Stimulated activated CD4-positive, alpha-beta T cell treated with anti-CD3 and anti-CD28 coated beads, Interleukin-1b, Interleukin-23, amount 100 ng/mL, for 48 hours (primary cell): ENCODE results near the gene SPAM1.
"Not testable (repeated sequence)": the region's sequence is repeated elsewhere in the genome, so short reads cannot be mapped to it uniquely, and the experiment has no call there.

Experiments
- DNase-seq: peaks from one replicate; pipeline ENCODE4 v3.0.0-alpha.2; 2020

The SPAM1 gene

DNA sequence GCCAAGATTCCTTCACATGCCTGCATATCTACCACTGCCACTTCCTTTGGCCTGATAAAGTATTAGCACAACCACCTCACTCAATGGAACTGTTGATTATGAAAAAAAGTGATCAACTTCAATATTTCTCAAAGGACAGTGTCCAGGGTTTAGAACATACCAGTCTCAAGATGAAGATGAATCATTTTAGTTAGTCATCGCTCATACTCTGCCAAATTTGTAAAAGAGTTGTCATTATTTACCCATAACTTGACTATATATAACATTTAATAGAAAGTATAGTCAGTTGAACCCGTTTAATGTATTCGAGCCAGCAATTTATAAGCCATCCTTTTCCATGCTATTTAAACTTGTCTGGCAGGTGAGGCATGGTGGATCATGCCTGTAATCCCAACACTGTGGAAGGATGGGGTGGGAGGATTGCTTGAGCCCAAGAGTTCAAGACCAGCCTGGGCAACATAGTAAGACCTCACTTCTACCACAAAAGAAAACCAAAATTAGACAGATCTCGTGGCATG is 33.2 kb downstream of the SPAM1 start:
- DNase-seq = no peak

DNA sequence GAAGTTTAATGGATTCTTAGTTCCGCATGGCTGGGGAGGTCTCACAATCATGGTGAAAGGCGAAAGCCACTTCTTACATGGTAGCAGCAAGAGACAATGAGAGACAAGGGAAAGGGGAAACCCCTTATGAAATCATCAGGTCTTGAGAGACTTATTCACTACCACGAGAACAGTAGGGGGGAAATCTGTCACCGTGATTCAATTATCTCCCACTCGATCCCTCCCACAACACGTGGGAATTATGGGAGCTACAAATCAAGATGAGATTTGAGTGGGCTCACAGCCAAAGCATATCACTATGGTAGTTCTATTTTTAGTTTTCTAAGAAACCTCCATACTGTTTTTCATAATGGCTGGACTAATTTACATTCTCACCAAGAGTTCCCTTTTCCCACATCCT is 36.7 kb downstream of the SPAM1 start:
- peak; percentile 17 for DNase-seq

DNA sequence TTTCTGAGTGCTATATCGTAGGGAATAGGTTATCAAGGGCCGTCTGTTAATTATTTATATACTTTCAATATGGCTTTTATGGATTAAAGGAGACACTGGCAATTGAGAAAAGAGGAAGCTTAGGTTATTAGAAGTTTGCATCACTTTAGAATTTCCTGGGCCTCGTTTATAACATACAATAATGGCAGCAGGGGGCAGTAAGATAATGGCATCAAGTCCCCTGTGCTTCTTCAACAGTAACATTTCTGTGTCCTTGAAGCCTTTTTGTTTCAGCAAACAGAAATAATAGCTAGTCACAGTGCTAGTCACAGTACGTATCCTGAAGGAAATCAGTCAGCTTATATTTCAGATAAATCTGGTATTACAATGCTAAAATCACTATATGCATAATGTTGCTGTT is 41.9 kb downstream of the SPAM1 start:
- no peak for DNase-seq

DNA sequence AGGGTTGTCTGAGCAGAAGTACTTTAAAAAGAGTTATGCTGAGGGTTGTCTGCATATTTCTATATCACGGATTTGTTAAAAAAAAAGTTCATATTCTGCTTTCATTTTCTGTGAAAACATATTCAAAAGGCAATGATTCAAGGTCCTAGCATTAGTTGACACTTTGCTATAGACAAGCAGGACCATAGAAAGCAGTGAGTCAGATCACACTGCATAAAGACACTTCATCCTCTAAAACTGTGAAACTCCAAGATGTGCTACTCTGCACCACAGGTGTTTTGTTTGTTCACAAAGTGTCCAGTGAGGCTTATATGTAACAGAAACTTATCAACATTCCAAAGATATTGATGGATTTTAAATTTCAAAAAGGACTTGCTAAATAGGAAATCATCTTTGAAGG is 47.0 kb downstream of the SPAM1 start:
- no peak for DNase-seq

DNA sequence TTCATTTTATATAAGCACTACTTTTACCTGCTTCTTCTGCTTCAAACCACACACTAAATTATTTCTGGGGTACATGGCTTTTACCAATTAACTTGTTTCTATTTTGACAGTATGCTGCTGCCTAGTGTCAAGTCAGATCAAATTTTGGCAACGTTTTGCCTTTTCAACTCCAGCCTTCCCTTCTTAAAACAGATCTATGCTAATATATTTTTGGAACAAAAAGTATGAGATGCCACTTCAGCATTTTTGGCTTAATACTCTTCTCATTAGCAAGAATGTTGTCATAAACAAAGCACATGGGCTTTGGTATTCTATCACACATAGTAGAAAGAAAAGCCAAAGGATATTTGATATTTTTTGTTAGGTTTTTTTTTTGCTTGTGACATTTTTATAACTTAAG is 47.8 kb downstream of the SPAM1 start:
- DNase-seq = no peak

DNA sequence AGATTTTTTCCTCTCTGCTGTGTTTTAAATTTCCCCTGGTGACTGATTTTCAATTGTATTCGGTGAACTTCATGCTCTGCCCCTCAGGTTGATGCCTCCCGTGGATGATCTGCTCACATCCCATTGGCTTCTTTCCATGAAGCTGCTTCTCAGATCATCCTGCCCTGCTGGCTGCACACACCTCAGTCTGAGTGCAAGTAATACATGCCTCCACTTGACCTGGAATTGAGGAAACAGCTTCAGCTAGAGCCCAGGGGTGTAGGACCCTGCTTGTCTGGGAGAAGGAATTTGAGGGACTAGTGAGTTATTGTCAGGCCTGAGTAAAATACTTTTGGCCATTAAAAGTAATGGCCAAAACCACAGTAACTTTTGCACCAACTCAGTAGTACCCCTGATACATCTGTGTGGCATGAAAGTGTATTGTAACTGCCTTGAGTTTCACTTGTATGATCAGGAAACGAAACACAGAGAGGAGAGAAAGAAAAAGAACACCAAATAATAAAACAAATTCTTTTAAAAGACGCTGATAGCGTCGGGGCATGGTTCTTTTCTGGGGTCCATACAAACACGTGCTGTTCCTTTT is 49.4 kb downstream of the SPAM1 start:
- DNase-seq = no peak

DNA sequence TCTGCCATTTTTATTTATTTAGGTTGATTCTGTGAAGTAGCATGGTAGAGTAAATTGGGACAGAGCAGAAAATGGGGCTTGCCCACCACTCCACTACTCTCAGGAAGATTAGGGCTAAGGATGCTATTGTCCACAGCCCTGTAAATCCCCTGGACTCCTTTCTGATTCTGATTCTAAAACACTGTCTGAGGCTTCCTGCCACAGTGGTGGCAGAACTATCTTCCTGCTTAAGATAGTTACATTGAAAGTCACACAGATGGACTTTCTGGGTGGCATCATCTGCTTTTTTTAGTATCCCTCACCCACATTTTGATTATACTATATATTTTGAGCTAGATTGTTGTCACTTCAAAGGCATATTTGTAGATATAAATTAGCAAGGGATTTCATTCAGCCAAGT is 50.0 kb downstream of the SPAM1 start:
- no peak for DNase-seq

DNA sequence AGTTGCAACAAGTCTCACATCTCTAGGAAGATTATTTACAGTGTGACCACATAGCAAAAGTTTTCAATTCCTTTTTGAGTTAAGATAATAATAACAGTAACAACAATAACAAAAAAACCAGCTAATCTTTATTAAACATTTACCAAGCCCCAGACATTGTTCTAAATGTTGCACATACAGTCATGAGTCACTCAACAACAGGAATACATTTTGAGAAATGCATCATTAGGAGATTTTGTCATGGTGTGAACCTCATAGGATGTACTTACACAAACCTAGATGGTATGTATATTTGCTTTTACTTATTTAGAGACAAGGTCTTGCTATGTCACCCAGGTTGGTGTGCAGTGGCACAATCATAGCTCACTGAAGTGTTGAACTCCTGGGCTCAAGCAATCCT is 52.0 kb downstream of the SPAM1 start:
- no peak for DNase-seq

DNA sequence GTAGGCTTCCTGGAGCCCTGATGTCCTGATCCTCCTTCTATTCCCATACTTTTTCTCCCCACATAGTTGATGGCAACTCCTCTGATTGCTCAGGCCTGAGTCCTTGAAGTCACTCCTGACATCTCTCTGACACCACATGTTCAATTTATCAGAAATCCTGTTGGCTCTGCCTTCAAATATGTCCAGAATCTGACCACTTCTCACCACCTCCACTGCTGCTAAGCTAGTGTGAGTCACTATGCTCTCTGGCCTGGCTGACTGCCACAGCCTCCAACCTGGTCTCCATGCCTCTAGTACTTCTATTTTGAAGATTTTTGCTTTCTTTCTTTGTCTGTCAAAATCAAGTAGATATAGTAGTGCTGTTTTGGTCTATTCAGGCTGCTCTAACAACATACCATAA is 54.8 kb downstream of the SPAM1 start:
- no peak for DNase-seq

DNA sequence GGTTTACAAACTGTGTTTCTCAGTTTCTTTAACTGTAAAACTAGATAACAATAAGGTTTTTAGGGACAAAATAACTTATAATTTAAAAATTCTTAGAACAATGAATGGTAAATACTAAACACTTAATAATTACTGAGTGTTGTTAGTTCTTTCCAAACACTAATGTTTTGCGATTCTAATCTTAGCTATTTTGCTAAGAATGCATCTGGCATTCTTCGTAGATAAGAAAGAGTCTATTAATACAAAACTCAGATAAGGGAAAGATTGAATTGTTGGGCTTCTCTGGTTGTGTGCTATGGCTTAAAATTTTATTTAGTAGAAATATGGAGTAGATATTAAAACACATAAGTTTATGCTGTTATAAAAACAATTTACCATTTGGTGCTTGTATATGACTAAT is 62.4 kb downstream of the SPAM1 start:
- DNase-seq = no peak

DNA sequence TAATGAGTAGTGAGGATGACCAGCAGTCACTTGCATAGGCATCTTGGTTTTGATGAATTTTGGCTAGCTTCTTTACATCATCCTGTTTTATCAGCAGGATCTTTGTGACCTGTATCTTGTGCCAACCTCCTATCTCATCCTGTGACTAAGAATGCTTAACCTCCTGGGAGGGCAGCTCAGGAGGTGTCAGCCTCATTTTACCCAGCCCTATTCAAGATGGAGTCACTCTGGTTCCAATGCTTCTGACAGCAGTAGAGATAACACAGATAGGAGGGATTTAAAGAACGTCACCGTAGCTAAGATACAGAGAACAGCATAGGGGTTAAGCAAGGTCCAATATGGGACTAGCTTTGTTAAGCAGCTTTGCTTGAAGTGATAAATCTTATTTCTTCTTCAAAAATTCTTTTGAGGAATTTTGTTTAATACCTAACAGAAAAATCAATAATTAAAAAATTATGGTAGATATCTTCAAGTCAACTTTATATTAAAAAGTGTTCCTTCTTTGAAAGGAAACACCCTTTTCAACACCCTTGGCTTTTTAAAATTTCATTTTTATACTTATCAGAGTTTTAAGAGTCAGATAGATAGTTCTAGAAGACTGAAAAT is 68.0 kb downstream of the SPAM1 start:
- no peak for DNase-seq

DNA sequence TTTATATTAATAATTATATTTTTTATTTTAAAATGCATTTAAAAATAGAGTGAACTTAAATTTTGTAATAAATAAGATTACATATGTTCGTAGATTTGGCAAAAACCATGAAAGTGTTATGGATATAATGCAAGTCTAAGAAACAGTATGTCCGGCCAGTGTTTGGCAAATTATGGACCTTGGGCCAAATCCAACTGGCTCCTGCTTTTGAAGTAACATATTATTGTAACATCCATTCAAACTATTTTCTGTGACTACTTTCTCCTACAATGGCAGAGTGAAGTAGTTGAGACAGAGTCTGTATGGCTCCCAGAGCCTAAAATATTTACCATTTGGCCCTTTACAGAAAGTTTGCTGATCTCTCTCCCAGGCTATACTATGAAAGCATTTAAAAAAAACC is 69.0 kb downstream of the SPAM1 start:
- DNase-seq = no peak

DNA sequence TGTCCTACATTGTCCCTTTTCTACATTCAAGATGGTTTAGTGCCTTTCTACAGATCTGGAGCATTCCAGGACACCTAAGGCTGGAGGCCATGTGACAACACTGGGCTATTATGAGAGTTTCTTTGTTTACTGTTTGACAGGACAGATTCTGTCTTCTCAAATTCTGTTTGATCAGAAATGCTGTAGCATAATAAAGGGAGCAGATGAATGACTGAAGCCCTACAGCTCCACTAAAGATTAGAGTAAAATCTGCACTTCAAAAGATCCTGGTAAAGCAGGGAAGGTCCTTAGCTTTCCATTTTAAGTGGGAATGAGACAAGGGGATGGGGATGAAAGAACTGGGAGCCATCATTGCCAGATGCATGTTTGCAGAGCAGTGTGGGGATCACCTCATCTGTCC is 69.4 kb downstream of the SPAM1 start:
- no peak for DNase-seq

DNA sequence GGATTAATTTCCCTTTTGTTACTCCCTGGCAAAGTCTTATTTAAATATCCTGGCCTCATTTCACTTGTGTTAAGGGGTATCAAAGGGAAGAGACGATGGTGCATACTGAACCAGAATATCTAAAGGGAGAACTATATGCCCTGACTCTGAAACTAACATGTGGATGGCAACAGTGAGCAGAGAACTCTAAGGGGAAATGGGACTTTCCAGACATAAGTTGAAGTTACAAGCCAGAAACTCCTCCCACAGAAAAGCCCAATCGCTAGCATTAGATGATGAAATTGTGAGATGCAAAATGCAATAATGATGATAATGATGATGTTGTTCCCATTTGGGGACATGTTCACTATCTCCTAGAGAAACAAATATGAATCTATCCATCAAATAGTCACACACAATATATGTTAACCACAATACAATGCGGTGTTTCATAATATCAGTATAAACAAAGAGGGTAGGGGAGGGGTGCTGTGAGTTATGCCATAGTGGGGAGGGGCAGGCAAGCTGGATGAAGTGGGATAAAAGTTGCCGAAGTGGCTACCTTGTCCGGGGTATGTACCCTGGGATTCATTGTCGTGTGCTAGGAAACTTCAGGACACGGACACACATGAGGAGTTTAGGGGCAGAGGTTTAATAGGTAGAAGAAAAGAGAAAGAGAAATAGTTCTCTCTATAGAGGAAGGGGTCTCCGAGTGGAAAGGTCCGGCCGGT is 70.7 kb downstream of the SPAM1 start:
- no peak for DNase-seq

DNA sequence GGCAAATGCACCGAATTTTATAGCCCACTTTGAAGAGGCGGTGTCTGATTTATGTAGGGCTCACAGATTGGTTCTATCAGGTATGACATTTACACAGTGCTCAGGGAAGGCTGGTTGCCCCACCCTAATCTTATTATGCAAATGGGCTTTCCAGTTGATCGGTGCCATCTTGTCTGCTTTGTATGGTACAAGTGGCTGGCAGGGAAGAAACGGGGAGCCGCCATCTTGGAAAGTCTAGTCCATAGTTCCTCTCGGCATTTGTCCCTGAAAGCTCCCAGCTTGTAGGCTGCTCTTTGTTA is 71.2 kb downstream of the SPAM1 start:
- DNase-seq = no peak

DNA sequence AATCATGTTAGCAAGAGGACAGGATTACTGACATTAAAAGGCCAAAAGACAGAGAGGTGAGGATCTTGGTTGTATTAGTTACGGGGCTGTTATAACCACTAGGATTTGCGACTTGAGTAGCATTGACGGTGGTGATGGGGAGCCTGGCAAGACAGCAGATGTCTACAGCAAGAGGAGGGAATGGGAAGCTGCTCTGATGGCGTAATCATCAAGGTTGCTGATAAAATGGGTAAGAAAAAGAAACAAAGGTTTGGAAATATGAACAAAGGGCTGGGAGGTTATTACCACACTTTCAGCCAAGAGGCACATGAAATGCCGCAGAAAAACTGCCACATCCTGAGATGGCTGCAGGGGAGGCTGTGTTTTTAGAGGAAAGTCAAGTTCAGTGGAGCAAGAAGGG is 73.9 kb downstream of the SPAM1 start:
- DNase-seq = no peak

DNA sequence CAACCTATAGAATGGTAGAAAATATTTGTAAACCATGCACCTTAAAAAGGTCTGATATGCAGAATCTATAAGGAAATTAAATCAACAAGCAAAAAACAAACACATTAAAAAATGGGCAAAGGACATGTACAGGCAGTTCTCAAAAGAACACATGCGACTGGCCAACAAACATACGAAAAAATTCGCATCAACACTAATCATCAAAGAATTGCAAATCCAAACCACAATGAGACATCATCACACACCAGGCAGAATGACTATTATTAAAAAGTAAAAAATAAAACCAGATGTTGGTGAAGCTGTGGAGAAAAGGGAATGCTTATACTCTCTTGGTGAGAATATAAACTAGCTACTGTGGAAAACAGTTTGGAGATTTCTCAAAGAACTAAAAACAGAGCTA is 74.7 kb downstream of the SPAM1 start:
- no peak for DNase-seq

DNA sequence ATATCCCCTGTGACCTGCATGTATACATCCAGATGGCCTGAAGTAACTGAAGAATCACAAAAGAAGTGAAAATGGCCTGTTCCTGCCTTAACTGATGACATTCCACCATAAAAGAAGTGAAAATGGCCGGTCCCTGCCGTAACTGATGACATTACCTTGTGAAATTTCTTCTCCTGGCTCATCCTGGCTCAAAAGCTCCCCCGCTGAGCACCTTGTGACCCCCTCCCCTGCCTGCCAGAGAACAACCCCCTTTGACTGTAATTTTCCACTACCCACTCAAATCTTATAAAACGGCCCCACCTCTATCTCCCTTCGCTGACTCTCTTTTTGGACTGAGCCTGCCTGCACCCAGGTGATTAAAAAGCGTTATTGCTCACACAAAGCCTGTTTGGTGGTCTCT is 83.3 kb downstream of the SPAM1 start:
- not testable (repeated sequence) for DNase-seq

DNA sequence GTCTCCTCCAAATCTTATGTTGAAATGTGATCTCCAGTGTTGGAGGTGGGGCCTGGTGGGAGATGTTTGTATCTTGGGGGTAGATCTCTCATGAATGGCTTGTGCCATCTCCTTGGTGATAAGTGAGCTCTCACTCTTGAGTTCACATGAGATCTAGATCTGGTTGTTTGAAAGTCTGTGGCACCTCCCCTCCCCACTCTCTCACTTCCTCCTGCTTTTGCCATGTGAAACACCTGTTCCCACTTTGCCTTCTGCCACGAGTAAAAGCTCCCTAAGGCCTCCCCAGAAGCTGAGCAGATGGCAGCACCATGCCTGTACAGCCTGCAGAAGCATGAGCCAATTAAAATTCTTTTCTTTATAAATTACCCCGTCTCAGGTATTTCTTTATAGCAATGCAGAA is 84.3 kb downstream of the SPAM1 start:
- DNase-seq = no peak
